NCI-H1436 (cell line): ENCODE measurements around the gene SMAD6.
"Not testable (repeated sequence)": the region's sequence is repeated elsewhere in the genome, so short reads cannot be mapped to it uniquely, and the experiment has no call there.

ENCODE experiments used
- DNase-seq: peaks from one replicate; lab custom pipeline; 2025; lab: John Stamatoyannopoulos, UW

Gene SMAD6

GRCh38 chr15:66743204-66743603 lies 41.2 kb downstream of the SMAD6 start:
- DNase-seq, result no peak

- DNase-seq, result no peak
Measured at GRCh38 chr15:66743703-66744536, 41.9 kb downstream of the SMAD6 start.

- no peak for DNase-seq
Measured at GRCh38 chr15:66744610-66745279, 42.7 kb downstream of the SMAD6 start.

GRCh38 chr15:66745530-66746230 lies 43.6 kb downstream of the SMAD6 start:
- DNase-seq, result no peak

GRCh38 chr15:66746231-66746605 lies 44.2 kb downstream of the SMAD6 start:
- no peak for DNase-seq

GRCh38 chr15:66747223-66747622 lies 45.2 kb downstream of the SMAD6 start:
- no peak for DNase-seq

- DNase-seq, result no peak
Measured at GRCh38 chr15:66747886-66748707, 46.1 kb downstream of the SMAD6 start.

- no peak for DNase-seq
Measured at GRCh38 chr15:66748708-66749035, 46.6 kb downstream of the SMAD6 start.

GRCh38 chr15:66749841-66750575 lies 48.0 kb downstream of the SMAD6 start:
- DNase-seq, result no peak

- DNase-seq, result no peak
Measured at GRCh38 chr15:66750609-66751008, 48.6 kb downstream of the SMAD6 start.

GRCh38 chr15:66751579-66751978 lies 49.5 kb downstream of the SMAD6 start:
- no peak for DNase-seq

- no peak for DNase-seq
Measured at GRCh38 chr15:66752078-66752477, 50.0 kb downstream of the SMAD6 start.

- no peak for DNase-seq
Measured at GRCh38 chr15:66753687-66754377, 51.8 kb downstream of the SMAD6 start.

- DNase-seq, result no peak
Measured at GRCh38 chr15:66754789-66755188, 52.8 kb downstream of the SMAD6 start.

- DNase-seq, result no peak
Measured at GRCh38 chr15:66755298-66756068, 53.4 kb downstream of the SMAD6 start.

GRCh38 chr15:66756295-66756694 lies 54.3 kb downstream of the SMAD6 start:
- DNase-seq, result no peak

- DNase-seq, result no peak
Measured at GRCh38 chr15:66757030-66757429, 55.0 kb downstream of the SMAD6 start.

GRCh38 chr15:66757521-66757920 lies 55.5 kb downstream of the SMAD6 start:
- no peak for DNase-seq

GRCh38 chr15:66758217-66758616 lies 56.2 kb downstream of the SMAD6 start:
- not testable (repeated sequence) for DNase-seq

GRCh38 chr15:66758844-66759243 lies 56.8 kb downstream of the SMAD6 start:
- no peak for DNase-seq
